H9 (cell line): ENCODE measurements around the gene CSMD2. TPM values are rescaled to one million over a fixed set of nuclear protein-coding genes. Genes with fewer than 3 reads are reported as not detected.

Experiments
- DNase-seq: peaks from one replicate; pipeline ENCODE4 v3.0.0-alpha.2; 2017
- H2AFZ ChIP-seq: one replicate; pipeline ENCODE4 v1.6.1; 2013; ENCODE audit warnings: mild to moderate bottlenecking, low read length, control low read depth, moderate library complexity
- H2AK5ac ChIP-seq: 2 replicates; pipeline ENCODE4 v1.6.1; 2013; ENCODE audit warnings: low read length, control low read depth, mixed read lengths; ENCODE audit not compliant: insufficient read length
- H2BK120ac ChIP-seq: one replicate; pipeline ENCODE4 v1.6.1; 2013; ENCODE audit warnings: low read depth, mild to moderate bottlenecking, low read length, control low read depth, inconsistent platforms; ENCODE audit not compliant: poor library complexity, severe bottlenecking
- H2BK12ac ChIP-seq: 2 replicates; pipeline ENCODE4 v1.6.1; 2013; ENCODE audit warnings: low read length, control low read depth, mixed read lengths, low read depth; ENCODE audit not compliant: insufficient read length
- H2BK15ac ChIP-seq: 2 replicates; pipeline ENCODE4 v1.6.1; 2013; ENCODE audit warnings: low read depth, low read length, control low read depth
- H2BK20ac ChIP-seq: one replicate; pipeline ENCODE4 v1.6.1; 2013; ENCODE audit warnings: low read depth, mild to moderate bottlenecking, low read length, control low read depth, inconsistent platforms; ENCODE audit not compliant: poor library complexity, severe bottlenecking
- H2BK5ac ChIP-seq: 2 replicates; pipeline ENCODE4 v1.6.1; 2013; ENCODE audit warnings: low read length, control low read depth, mixed read lengths; ENCODE audit not compliant: insufficient read length
- H3K14ac ChIP-seq: 2 replicates; pipeline ENCODE4 v1.6.1; 2013; ENCODE audit warnings: low read length, control low read depth; ENCODE audit not compliant: insufficient read depth
- H3K18ac ChIP-seq: 2 replicates; pipeline ENCODE4 v1.6.1; 2013; ENCODE audit warnings: low read depth, mild to moderate bottlenecking, mixed read lengths, low read length, control low read depth; ENCODE audit not compliant: insufficient read length
- H3K23ac ChIP-seq: 2 replicates; pipeline ENCODE4 v1.6.1; 2013; ENCODE audit warnings: low read length, control low read depth, mixed read lengths, low read depth; ENCODE audit not compliant: insufficient read length
- H3K23me2 ChIP-seq: 2 replicates; pipeline ENCODE4 v1.6.1; 2013; ENCODE audit warnings: low read depth, mild to moderate bottlenecking, mixed read lengths, low read length, control low read depth; ENCODE audit not compliant: insufficient read length, poor library complexity, severe bottlenecking
- H3K27ac ChIP-seq: 2 replicates; pipeline ENCODE4 v1.5.1; 2013; ENCODE audit warnings: low read length, control low read depth, mixed read lengths, low read depth; ENCODE audit not compliant: insufficient read length
- H3K27me3 ChIP-seq: 2 replicates; pipeline ENCODE4 v1.6.1; 2013; ENCODE audit warnings: low read length, control low read depth, inconsistent platforms; ENCODE audit not compliant: insufficient read depth
- H3K4ac ChIP-seq: 2 replicates; pipeline ENCODE4 v1.6.1; 2013; ENCODE audit warnings: low read depth, mild to moderate bottlenecking, control low read depth, inconsistent platforms, low read length, moderate library complexity
- H3K4me1 ChIP-seq: 2 replicates; pipeline ENCODE4 v1.6.1; 2013; ENCODE audit warnings: low read length, control low read depth, inconsistent platforms; ENCODE audit not compliant: insufficient read depth
- H3K4me2 ChIP-seq: 2 replicates; pipeline ENCODE4 v1.6.1; 2013; ENCODE audit warnings: low read length, control low read depth, mixed read lengths; ENCODE audit not compliant: insufficient read length, insufficient read depth
- H3K56ac ChIP-seq: 2 replicates; pipeline ENCODE4 v1.6.1; 2013; ENCODE audit warnings: low read depth, mild to moderate bottlenecking, mixed read lengths, low read length, control low read depth; ENCODE audit not compliant: insufficient read length
- H3K79me1 ChIP-seq: 2 replicates; pipeline ENCODE4 v1.6.1; 2013; ENCODE audit warnings: low read depth, mild to moderate bottlenecking, moderate library complexity, low read length, control low read depth, inconsistent platforms; ENCODE audit not compliant: insufficient read depth, poor library complexity, severe bottlenecking
- H3K79me2 ChIP-seq: 2 replicates; pipeline ENCODE4 v1.6.1; 2013; ENCODE audit warnings: low read length, control low read depth, inconsistent platforms; ENCODE audit not compliant: insufficient read depth
- H3K9ac ChIP-seq: 2 replicates; pipeline ENCODE4 v1.6.1; 2013; ENCODE audit warnings: low read length, control low read depth, mixed read lengths; ENCODE audit not compliant: insufficient read length; ENCODE audit errors: extremely low read depth
- H3K9me3 ChIP-seq: one replicate; pipeline ENCODE4 v1.6.1; 2013; ENCODE audit warnings: low read depth, low read length, inconsistent platforms; ENCODE audit not compliant: control insufficient read depth
- H3T11ph ChIP-seq: one replicate; pipeline ENCODE4 v1.6.1; 2013; ENCODE audit warnings: mild to moderate bottlenecking, low read length, control low read depth, inconsistent platforms
- H4K20me1 ChIP-seq: one replicate; pipeline ENCODE4 v1.6.1; 2013; ENCODE audit not compliant: control insufficient read depth, insufficient read length, insufficient read depth
- H4K5ac ChIP-seq: 2 replicates; pipeline ENCODE4 v1.6.1; 2013; ENCODE audit warnings: low read depth, mild to moderate bottlenecking, mixed read lengths, low read length, control low read depth; ENCODE audit not compliant: insufficient read length
- H4K8ac ChIP-seq: replicated peaks from 2 replicates; pipeline ENCODE4 v1.6.1; 2013; ENCODE audit warnings: low read length, control low read depth, mixed read lengths, low read depth; ENCODE audit not compliant: insufficient read length
- H4K91ac ChIP-seq: 2 replicates; pipeline ENCODE4 v1.6.1; 2013; ENCODE audit warnings: low read depth, mild to moderate bottlenecking, moderate library complexity, mixed read lengths, low read length, control low read depth; ENCODE audit not compliant: insufficient read length
- H3K27ac Mint-ChIP-seq, 3 experiments: 2 replicates in 2 of 3; 3 replicates in 1 of 3; pipeline ENCODE4 v1.8.0; 2020 to 2021; ENCODE audit warnings: mixed read lengths in 3 of 3, mild to moderate bottlenecking in 1 of 3, moderate library complexity in 1 of 3
- H3K27me3 Mint-ChIP-seq: 2 replicates; pipeline ENCODE4 v1.8.0; 2021; ENCODE audit warnings: low read depth, mild to moderate bottlenecking, moderate library complexity, mixed read lengths
- H3K36me3 Mint-ChIP-seq, 3 experiments: 2 replicates in 2 of 3; 3 replicates in 1 of 3; pipeline ENCODE4 v1.8.0; 2020 to 2021; ENCODE audit warnings: low read depth in 3 of 3, mixed read lengths in 3 of 3; ENCODE audit not compliant: insufficient read depth in 1 of 3
- H3K4me1 Mint-ChIP-seq, 2 experiments: 2 replicates each; pipeline ENCODE4 v1.8.0; 2020; ENCODE audit warnings: mixed read lengths in 2 of 2
- H3K4me3 Mint-ChIP-seq, 2 experiments: 2 replicates in 1 of 2; 3 replicates in 1 of 2; pipeline ENCODE4 v1.8.0; 2020 to 2021; ENCODE audit warnings: mild to moderate bottlenecking in 2 of 2, mixed read lengths in 2 of 2, moderate library complexity in 1 of 2
- H3K9me3 Mint-ChIP-seq, 2 experiments: 2 replicates in 1 of 2; 3 replicates in 1 of 2; pipeline ENCODE4 v1.8.0; 2020; ENCODE audit warnings: mild to moderate bottlenecking in 2 of 2, mixed read lengths in 2 of 2, moderate library complexity in 1 of 2
- CTCF ChIP-seq: fragments of 200-600 bp; sonication (generic); conservative IDR thresholded peaks from 3 replicates; pipeline ENCODE4 v1.8.0; 2021; ENCODE audit warnings: antibody characterized with exemption, mild to moderate bottlenecking
- WGBS: extraction: QIAGEN DNeasy Blood & Tissue Kit; methylation state at CpG from one replicate; pipeline ENCODE4 v1.1.7; 2013; ENCODE audit warnings: missing lambda C conversion rate, low lambda C conversion rate, mixed read lengths; ENCODE audit not compliant: insufficient read length; ENCODE audit errors: extremely low coverage; 5-methylcytosine and 5-hydroxymethylcytosine counted together
- total RNA-seq: library from RNA; stranded (reverse); gene quantifications from 2 replicates; pipeline ENCODE4 v1.2.1, GENCODE V29; 2021

The CSMD2 gene
- total RNA-seq, 1 experiment from 2014 or later = 6.4 TPM

- H3K4ac ChIP-seq = no peak overlapping the region
- no peak overlapping the region for H3K4me3 Mint-ChIP-seq
- H3K36me3 Mint-ChIP-seq = peaks cover 0 to 14% (median 0%) of the 10 kb centered on the region in 3 experiments; a peak in 3 of 7 replicates
- no peak overlapping the region for H3K23ac ChIP-seq
- peaks cover 2% of the 10 kb centered on the region for H3K27me3 Mint-ChIP-seq
- H3T11ph ChIP-seq = no peak overlapping the region
- H2AK5ac ChIP-seq = no peak overlapping the region
- no peaks in the 10 kb centered on the region for H4K20me1 ChIP-seq
- H4K5ac ChIP-seq = no peak overlapping the region
- H3K79me1 ChIP-seq = no peaks in the 10 kb centered on the region
- H3K9me3 Mint-ChIP-seq = no peaks in the 10 kb centered on the region
- no peaks in the 10 kb centered on the region for H3K27me3 ChIP-seq
- H3K27ac Mint-ChIP-seq = no peak overlapping the region
- no peak overlapping the region for H2BK20ac ChIP-seq
- no CpG with 5 or more reads among the region's 5 CpGs for WGBS
- H3K14ac ChIP-seq = no peak overlapping the region
- no peak overlapping the region for H4K91ac ChIP-seq
- H2BK15ac ChIP-seq = no peak overlapping the region
- no peak overlapping the region for H2AFZ ChIP-seq
- H3K27ac ChIP-seq = no peak overlapping the region
- H2BK5ac ChIP-seq = no peak overlapping the region
- no peak for DNase-seq
- no peaks in the 10 kb centered on the region for H3K4me1 ChIP-seq
- no peaks in the 10 kb centered on the region for H3K9me3 ChIP-seq
- H2BK120ac ChIP-seq = no peak overlapping the region
- no peak overlapping the region for H4K8ac ChIP-seq
- no peak overlapping the region for H3K4me2 ChIP-seq
- H3K56ac ChIP-seq = no peak overlapping the region
- no peak for TF ChIP-seq CTCF
- H2BK12ac ChIP-seq = no peak overlapping the region
- no peak overlapping the region for H3K9ac ChIP-seq
- no peaks in the 10 kb centered on the region for H3K79me2 ChIP-seq
- no peak overlapping the region for H3K18ac ChIP-seq
- H3K4me1 Mint-ChIP-seq = no peaks in the 10 kb centered on the region
- no peaks in the 10 kb centered on the region for H3K23me2 ChIP-seq
Observed at GRCh38 chr1:33537885-33538284, 627.1 kb downstream of the CSMD2 start.
